ENCODE results near the gene ORC5. TPM values are rescaled to one million over a fixed set of nuclear protein-coding genes. Genes with fewer than 3 reads are reported as not detected.

The ORC5 gene
- total RNA-seq, 1 donor from 2014 or later, result 14.7 TPM

GRCh38 chr7:104217620-104218019 lies 9.8 kb upstream of the ORC5 start:
- no peak for TF ChIP-seq CTCF (IDR thresholded peaks at IDR 0.05; ENCODE audit: partially characterized antibody, unreplicated experiment)
- no peak overlapping the region for H3K4me3 Mint-ChIP-seq (ENCODE audit: unreplicated experiment)
- H3K36me3 Mint-ChIP-seq (ENCODE audit: unreplicated experiment), result peaks cover 9% of the 10 kb centered on the region
- H3K4me1 Mint-ChIP-seq (ENCODE audit: low read depth, unreplicated experiment), result no peaks in the 10 kb centered on the region
- no peak overlapping the region for H3K27ac Mint-ChIP-seq (ENCODE audit: unreplicated experiment)
- H3K9me3 Mint-ChIP-seq (ENCODE audit: unreplicated experiment), result no peaks in the 10 kb centered on the region
- no peaks in the 10 kb centered on the region for H3K27me3 Mint-ChIP-seq (ENCODE audit: unreplicated experiment)
- DNase-seq, result no peak

- H3K9me3 Mint-ChIP-seq (ENCODE audit: unreplicated experiment), result no peaks in the 10 kb centered on the region
- no peak overlapping the region for H3K4me3 Mint-ChIP-seq (ENCODE audit: unreplicated experiment)
- TF ChIP-seq CTCF (IDR thresholded peaks at IDR 0.05; ENCODE audit: partially characterized antibody, unreplicated experiment), result no peak
- no peaks in the 10 kb centered on the region for H3K27me3 Mint-ChIP-seq (ENCODE audit: unreplicated experiment)
- H3K36me3 Mint-ChIP-seq (ENCODE audit: unreplicated experiment), result peaks cover 4% of the 10 kb centered on the region
- peaks cover 7% of the 10 kb centered on the region for H3K4me1 Mint-ChIP-seq (ENCODE audit: low read depth, unreplicated experiment)
- H3K27ac Mint-ChIP-seq (ENCODE audit: unreplicated experiment), result no peak overlapping the region
- DNase-seq, result no peak
Measured at GRCh38 chr7:104209063-104209462, 1.2 kb upstream of the ORC5 start.

- TF ChIP-seq CTCF (IDR thresholded peaks at IDR 0.05; ENCODE audit: partially characterized antibody, unreplicated experiment), result no peak
- H3K36me3 Mint-ChIP-seq (ENCODE audit: unreplicated experiment), result peaks cover 4% of the 10 kb centered on the region
- peaks cover 7% of the 10 kb centered on the region for H3K4me1 Mint-ChIP-seq (ENCODE audit: low read depth, unreplicated experiment)
- peak overlapping the region; percentile 97 for H3K4me3 Mint-ChIP-seq (ENCODE audit: unreplicated experiment)
- H3K27ac Mint-ChIP-seq (ENCODE audit: unreplicated experiment), result peak overlapping the region; percentile 54
- H3K9me3 Mint-ChIP-seq (ENCODE audit: unreplicated experiment), result no peaks in the 10 kb centered on the region
- H3K27me3 Mint-ChIP-seq (ENCODE audit: unreplicated experiment), result no peaks in the 10 kb centered on the region
- no peak for DNase-seq
Measured at GRCh38 chr7:104208421-104208780, 588 bp upstream of the ORC5 start.

GRCh38 chr7:104207348-104207730 lies 474 bp downstream of the ORC5 start:
- H3K27me3 Mint-ChIP-seq (ENCODE audit: unreplicated experiment), result no peaks in the 10 kb centered on the region
- peak overlapping the region; percentile 65 for H3K27ac Mint-ChIP-seq (ENCODE audit: unreplicated experiment)
- peaks cover 7% of the 10 kb centered on the region for H3K4me1 Mint-ChIP-seq (ENCODE audit: low read depth, unreplicated experiment)
- peaks cover 4% of the 10 kb centered on the region for H3K36me3 Mint-ChIP-seq (ENCODE audit: unreplicated experiment)
- no peak for DNase-seq
- no peaks in the 10 kb centered on the region for H3K9me3 Mint-ChIP-seq (ENCODE audit: unreplicated experiment)
- TF ChIP-seq CTCF (IDR thresholded peaks at IDR 0.05; ENCODE audit: partially characterized antibody, unreplicated experiment), result no peak
- peak overlapping the region; percentile 97 for H3K4me3 Mint-ChIP-seq (ENCODE audit: unreplicated experiment)

GRCh38 chr7:104206841-104207240 lies 972 bp downstream of the ORC5 start:
- H3K36me3 Mint-ChIP-seq (ENCODE audit: unreplicated experiment), result peaks cover 4% of the 10 kb centered on the region
- no peaks in the 10 kb centered on the region for H3K9me3 Mint-ChIP-seq (ENCODE audit: unreplicated experiment)
- peaks cover 7% of the 10 kb centered on the region for H3K4me1 Mint-ChIP-seq (ENCODE audit: low read depth, unreplicated experiment)
- no peak overlapping the region for H3K27ac Mint-ChIP-seq (ENCODE audit: unreplicated experiment)
- H3K4me3 Mint-ChIP-seq (ENCODE audit: unreplicated experiment), result peak overlapping the region; percentile 97
- H3K27me3 Mint-ChIP-seq (ENCODE audit: unreplicated experiment), result no peaks in the 10 kb centered on the region
- no peak for TF ChIP-seq CTCF (IDR thresholded peaks at IDR 0.05; ENCODE audit: partially characterized antibody, unreplicated experiment)
- DNase-seq, result no peak
